HCT116 (cell line): ENCODE results near the gene PIGH.

Experiments
- CTCF ChIP-seq, 3 experiments: fragments of 200-600 bp in 1 of 3; sonication (generic) in 1 of 3; IDR thresholded peaks in 2 of 3; conservative IDR thresholded peaks in 1 of 3; 2 replicates each; pipeline ENCODE4 v1.5.1; 2012 to 2017; ENCODE audit warnings: low read depth in 2 of 3, low read length in 2 of 3, antibody characterized with exemption in 1 of 3, borderline replicate concordance in 1 of 3, control low read depth in 1 of 3, mild to moderate bottlenecking in 1 of 3, mixed read lengths in 1 of 3, mixed run types in 1 of 3, moderate library complexity in 1 of 3; ENCODE audit not compliant: insufficient read depth in 1 of 3
- EGR1 ChIP-seq: IDR thresholded peaks from 2 replicates; pipeline ENCODE4 v1.6.1; 2012; ENCODE audit warnings: low read depth
- ELF1 ChIP-seq: IDR thresholded peaks from 2 replicates; pipeline ENCODE4 v1.6.1; 2012; ENCODE audit warnings: low read depth, borderline replicate concordance
- EZH2 ChIP-seq: fragments of 200-600 bp; sonication (generic); IDR thresholded peaks from 2 replicates; pipeline ENCODE4 v1.6.1; 2017; ENCODE audit warnings: antibody characterized with exemption, mixed run types
- FOSL1 ChIP-seq: IDR thresholded peaks from 2 replicates; pipeline ENCODE4 v1.6.1; 2012; ENCODE audit warnings: low read depth
- POLR2AphosphoS5 ChIP-seq: IDR thresholded peaks from 2 replicates; pipeline ENCODE4 v1.6.1; 2011; ENCODE audit warnings: mild to moderate bottlenecking, low read depth, low read length, moderate library complexity
- SP1 ChIP-seq: IDR thresholded peaks from 2 replicates; pipeline ENCODE4 v1.6.1; 2012; ENCODE audit warnings: low read depth
- SRF ChIP-seq: IDR thresholded peaks from 2 replicates; pipeline ENCODE4 v1.6.1; 2012; ENCODE audit warnings: low read depth

- no peak for TF ChIP-seq SRF
- no peak for TF ChIP-seq FOSL1
- TF ChIP-seq SP1 = no peak
- TF ChIP-seq EZH2 = no peak
- no peak for TF ChIP-seq CTCF (IDR thresholded peaks at IDR 0.05 in 2 of 3, conservative IDR thresholded peaks at IDR 0.05 in 1 of 3; ENCODE audit: borderline replicate concordance in 1 of 3, insufficient read depth in 1 of 3, low read depth in 2 of 3, low read length in 2 of 3)
- TF ChIP-seq ELF1 = no peak
- TF ChIP-seq POLR2AphosphoS5 = no peak
- TF ChIP-seq EGR1 = no peak
These were observed 42.4 kb downstream of the PIGH start for GRCh38 chr14:67557656-67558055.
